Chondrocyte (in vitro differentiated cells): ENCODE results near the gene DNAH2. TPM values are rescaled to one million over a fixed set of nuclear protein-coding genes. Genes with fewer than 3 reads are reported as not detected.

Experiments used
- DNase-seq: peaks from one replicate; pipeline ENCODE4 v3.0.0; 2021; ENCODE audit warnings: mixed read lengths, low spot score
- H3K27ac Mint-ChIP-seq: one replicate; pipeline ENCODE4 v1.8.0; 2021; ENCODE audit warnings: mild to moderate bottlenecking, moderate library complexity, mixed read lengths; ENCODE audit not compliant: unreplicated experiment
- H3K27me3 Mint-ChIP-seq: 2 replicates; pipeline ENCODE4 v1.8.0; 2021; ENCODE audit warnings: low read depth, mixed read lengths
- H3K36me3 Mint-ChIP-seq: 2 replicates; pipeline ENCODE4 v1.8.0; 2021; ENCODE audit warnings: low read depth, mixed read lengths
- H3K4me1 Mint-ChIP-seq: 2 replicates; pipeline ENCODE4 v1.8.0; 2021; ENCODE audit warnings: low read depth, mild to moderate bottlenecking, mixed read lengths
- H3K4me3 Mint-ChIP-seq: one replicate; pipeline ENCODE4 v1.8.0; 2021; ENCODE audit warnings: mild to moderate bottlenecking, moderate library complexity, mixed read lengths; ENCODE audit not compliant: unreplicated experiment
- H3K9me3 Mint-ChIP-seq: 2 replicates; pipeline ENCODE4 v1.8.0; 2021; ENCODE audit warnings: low read depth, mixed read lengths
- CTCF ChIP-seq: fragments of 200-600 bp; sonication (generic); IDR thresholded peaks from 2 replicates; pipeline ENCODE4 v1.5.0; 2021; ENCODE audit warnings: antibody characterized with exemption, mild to moderate bottlenecking, moderate library complexity
- total RNA-seq: library from RNA; stranded (reverse); gene quantifications from 3 replicates; pipeline ENCODE4 v1.2.1, GENCODE V29; 2021

DNAH2 gene
- total RNA-seq, 1 donor from 2014 or later: not detected

DNA sequence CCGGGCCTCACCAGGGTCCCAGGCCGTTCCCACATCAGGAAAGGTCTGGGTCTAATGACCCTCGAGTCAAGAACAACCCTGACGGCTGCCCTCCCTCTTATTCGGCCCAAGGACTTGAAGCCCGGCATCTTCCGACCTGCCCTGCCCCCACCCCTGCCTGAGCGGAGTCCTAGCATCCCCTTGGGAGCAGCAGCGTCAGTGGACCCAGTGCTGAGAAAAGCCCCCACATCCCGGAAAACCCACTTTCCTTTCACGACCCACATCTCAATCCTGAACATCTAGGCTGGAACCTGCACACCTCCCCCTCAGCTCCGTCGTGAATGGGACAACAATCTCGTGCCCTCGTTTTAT lies 138.1 kb downstream of the DNAH2 start:
- Mint-ChIP-seq H3K9me3 (no peaks in the 10 kb centered on the region), H3K36me3 (peaks cover 9% of the 10 kb centered on the region), H3K27me3 (no peaks in the 10 kb centered on the region), H3K4me1 (peaks cover 5% of the 10 kb centered on the region), H3K4me3 (no peak overlapping the region), H3K27ac (no peak overlapping the region)
- TF ChIP-seq CTCF: no peak
- DNase-seq: no peak

- Mint-ChIP-seq H3K36me3 (peaks cover 5% of the 10 kb centered on the region), H3K4me3 (no peak overlapping the region), H3K9me3 (no peaks in the 10 kb centered on the region), H3K4me1 (peaks cover 5% of the 10 kb centered on the region), H3K27me3 (no peaks in the 10 kb centered on the region), H3K27ac (no peak overlapping the region)
- no peak for DNase-seq
- no peak for TF ChIP-seq CTCF
Observed at GRCh38 chr17:7856011-7856810, 138.7 kb downstream of the DNAH2 start.

DNA sequence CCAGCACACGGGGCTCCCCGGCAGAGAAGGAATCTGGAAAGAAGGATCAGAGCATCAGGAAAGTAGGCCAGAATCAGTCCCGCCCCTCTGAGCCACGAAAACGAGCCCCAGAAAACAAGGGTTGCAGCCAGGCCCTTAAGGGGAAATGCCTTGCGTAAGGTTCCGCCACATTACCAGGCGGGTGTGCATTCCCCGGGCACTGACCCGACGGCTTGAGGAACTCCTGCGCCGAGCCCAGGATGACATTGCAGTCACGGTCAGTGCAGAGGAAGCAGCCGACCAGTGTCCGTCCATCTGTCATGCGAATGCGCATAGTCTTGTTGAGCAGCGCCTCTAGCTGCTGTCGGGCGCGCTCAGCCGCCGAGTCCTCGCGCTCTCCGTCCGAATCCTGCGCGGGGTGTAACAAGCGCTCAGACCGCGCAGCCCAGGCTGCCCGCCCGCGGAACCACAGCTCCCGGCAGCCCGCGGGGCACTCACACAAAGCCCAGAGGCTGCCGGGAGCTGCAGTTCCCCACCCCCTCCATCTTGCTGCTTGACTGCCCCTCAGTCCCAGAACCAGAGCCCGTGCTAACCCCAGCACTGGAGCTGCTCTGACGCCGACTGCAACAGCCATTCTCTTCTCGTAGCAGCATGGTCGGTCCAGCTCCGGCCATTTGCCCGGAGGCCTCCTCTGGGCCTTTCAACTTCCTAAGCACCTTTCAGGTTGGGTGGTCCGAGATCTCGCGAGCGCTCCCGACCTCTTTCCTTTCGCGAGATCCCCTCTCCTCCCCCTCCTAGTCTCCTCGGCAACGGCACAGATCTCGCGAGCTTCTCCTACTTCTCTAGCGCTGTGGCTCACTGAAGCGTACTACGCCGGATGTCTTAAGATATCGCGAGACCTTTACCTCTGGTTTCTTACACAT lies 139.5 kb downstream of the DNAH2 start, which contains the start of gene NAA38:
Gene NAA38, minus strand, starts transcription at position 749 of the 902 bp plus-strand sequence. Its CDS starts 96 bp downstream, at position 653.
- H3K27ac Mint-ChIP-seq: no peak within 1 kb of the TSS

GRCh38 chr17:7857713-7858521 lies 140.4 kb downstream of the DNAH2 start, which contains the start of gene CYB5D1:
TSS of gene CYB5D1 (plus strand) at chr17:7858003. CDS start at chr17:7858135, 132 bp downstream.
- peak; percentile 93 for DNase-seq
- no peak within 1 kb of the TSS for H3K27ac Mint-ChIP-seq
- H3K36me3 Mint-ChIP-seq: no peaks in the 10 kb centered on the region
- TF ChIP-seq CTCF: no peak
- no peaks in the 10 kb centered on the region for H3K27me3 Mint-ChIP-seq
- H3K4me3 Mint-ChIP-seq: no peak within 1 kb of the TSS
- H3K9me3 Mint-ChIP-seq: no peaks in the 10 kb centered on the region
- peaks cover 4% of the 10 kb centered on the region for H3K4me1 Mint-ChIP-seq

More for the DNA sequence above, 139.5 kb downstream of the DNAH2 start, which contains the start of gene NAA38:
- DNase-seq: peak; percentile 98
- no peaks in the 10 kb centered on the region for H3K4me1 Mint-ChIP-seq
- no peak within 1 kb of the TSS for H3K4me3 Mint-ChIP-seq
- H3K9me3 Mint-ChIP-seq: no peaks in the 10 kb centered on the region
- no peaks in the 10 kb centered on the region for H3K27me3 Mint-ChIP-seq
- peak; percentile 73 for TF ChIP-seq CTCF
- peaks cover 2% of the 10 kb centered on the region for H3K36me3 Mint-ChIP-seq
